DND-41 (cell line): ENCODE measurements around the gene PBX4.

Experiments used
- CTCF ChIP-seq: IDR thresholded peaks from 2 replicates; pipeline ENCODE4 v1.5.1; 2012; ENCODE audit warnings: borderline replicate concordance, low read length, moderate library complexity, mild to moderate bottlenecking; ENCODE audit not compliant: poor library complexity, severe bottlenecking; ENCODE audit errors: extremely low read depth
- EZH2 ChIP-seq: IDR thresholded peaks from 3 replicates; pipeline ENCODE4 v1.6.1; 2012; ENCODE audit warnings: borderline replicate concordance, low read depth, mild to moderate bottlenecking, moderate library complexity, low read length, inconsistent platforms; ENCODE audit not compliant: severe bottlenecking

DNA sequence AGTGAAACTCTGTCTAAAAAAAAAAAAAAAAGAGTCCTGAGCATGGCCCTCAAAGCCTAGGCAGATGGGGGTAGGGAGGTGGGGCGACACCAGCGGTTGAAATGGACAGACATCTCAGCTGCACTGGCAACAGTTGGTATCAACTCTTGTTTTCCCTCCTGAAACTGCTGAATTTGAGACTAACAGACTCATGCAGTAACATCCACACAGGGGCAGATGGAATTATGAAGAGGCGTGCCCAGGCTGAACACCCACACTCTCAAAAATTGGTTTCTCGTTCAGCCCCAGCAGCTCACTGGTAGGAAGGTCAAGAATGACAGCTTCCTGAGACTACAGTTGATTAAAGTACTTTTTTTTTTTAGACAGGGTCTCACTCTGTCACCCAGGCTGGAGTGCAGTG lies 24.1 kb downstream of the PBX4 start:
- TF ChIP-seq CTCF (no peak), EZH2 (no peak)
